CD4-positive, alpha-beta T cell treated with Interleukin-1 beta for 1 hour (primary cell): ENCODE data around the gene SAFB2.

Experiments used
- DNase-seq, 2 donors: peaks; one replicate each; pipeline ENCODE4 v3.0.0-alpha.2; 2020 to 2022

Gene SAFB2

DNA sequence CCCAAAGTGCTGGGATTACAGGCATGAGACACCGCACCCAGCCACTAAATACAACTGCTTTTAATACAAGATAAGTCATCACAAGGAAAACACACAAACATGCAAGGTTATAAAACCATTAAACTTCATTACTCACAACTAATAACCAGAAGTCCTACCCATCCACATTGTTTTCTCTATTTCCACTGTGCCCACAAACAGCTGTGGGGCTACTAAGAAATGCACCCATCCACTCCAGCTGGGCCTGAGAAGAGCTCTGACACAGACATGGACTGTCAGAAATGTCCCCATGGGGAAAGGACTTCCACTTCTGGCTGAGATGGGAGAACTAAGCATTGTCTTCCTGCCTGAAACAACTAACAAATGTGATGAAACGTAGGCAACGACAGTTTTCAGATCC lies 17.2 kb downstream of the SAFB2 start:
- no peak for DNase-seq

DNA sequence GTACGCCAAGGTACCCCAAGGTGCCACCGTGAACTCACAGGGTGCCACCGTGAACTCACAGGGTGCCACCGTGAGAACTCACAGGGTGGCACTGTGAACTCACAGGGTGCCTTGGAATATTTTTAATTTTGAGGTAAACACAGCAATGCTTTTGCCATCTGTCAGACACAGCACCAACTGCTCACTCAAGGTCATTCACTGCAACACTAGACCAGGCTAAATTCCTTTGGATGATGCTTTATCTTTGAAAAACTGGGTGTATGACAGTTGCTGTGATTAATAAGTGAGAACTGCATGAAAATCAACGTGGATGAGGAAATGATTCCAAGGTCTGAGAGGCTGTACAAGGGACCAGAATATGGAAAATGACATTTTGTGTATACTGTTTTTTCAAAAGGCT lies 18.9 kb downstream of the SAFB2 start:
- DNase-seq, result no peak

DNA sequence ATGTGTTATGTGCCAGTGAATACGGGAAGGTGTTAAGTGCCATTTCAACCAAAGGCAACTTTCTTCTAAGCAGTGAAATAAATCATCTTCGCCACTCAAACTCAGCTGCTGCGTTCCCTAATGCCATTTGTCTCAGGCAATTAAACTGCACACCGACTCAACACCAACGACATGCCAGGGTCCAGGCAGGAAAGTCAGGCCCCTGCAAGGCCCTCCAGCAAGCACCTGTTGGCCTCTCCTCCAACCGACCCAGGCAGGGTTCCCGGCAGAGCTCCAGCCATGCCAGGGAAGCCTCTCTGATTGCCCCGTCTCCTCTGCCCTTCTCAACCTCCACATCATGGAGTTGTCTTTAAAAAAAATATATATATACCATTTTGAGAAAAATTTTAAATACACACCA lies 21.8 kb downstream of the SAFB2 start:
- DNase-seq, result no peak

DNA sequence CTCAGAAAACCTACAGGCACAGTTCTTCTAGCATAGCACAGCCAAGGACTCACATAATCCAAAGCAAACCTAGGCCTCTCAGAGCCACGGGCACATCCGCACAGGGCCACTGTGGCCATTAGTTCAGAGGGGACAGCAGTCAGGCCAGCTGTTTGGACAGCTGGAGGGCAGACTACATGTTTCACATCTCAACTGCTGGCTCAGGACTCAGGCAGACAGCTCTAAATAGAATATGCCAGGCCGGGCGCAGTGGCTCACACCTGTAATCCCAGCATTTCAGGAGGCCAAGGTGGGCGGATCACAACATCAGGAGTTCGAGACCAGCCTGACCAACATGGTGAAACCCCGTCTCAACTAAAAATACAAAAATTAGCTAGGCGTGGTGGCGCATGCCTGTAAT lies 26.8 kb downstream of the SAFB2 start:
- DNase-seq, result no peak

DNA sequence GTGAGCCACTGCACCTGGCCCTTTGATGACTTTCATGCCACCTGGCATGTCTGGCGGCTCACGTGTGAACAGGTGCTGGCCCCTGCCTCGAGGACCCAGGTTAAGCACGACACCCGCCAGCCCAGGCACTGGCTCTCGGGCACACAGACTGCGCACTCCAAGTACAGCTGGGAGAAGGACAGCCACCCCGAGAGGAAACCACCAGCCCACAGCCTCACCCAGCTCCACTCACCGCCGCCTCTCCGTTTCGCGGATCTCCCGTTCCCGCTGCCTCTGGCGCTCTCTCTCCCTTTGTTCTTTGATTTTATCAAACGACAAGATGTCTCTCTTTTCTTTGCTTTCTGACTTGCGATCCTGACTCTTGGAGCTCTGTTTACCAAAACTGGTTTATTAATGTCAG lies 27.4 kb downstream of the SAFB2 start:
- DNase-seq, result no peak

DNA sequence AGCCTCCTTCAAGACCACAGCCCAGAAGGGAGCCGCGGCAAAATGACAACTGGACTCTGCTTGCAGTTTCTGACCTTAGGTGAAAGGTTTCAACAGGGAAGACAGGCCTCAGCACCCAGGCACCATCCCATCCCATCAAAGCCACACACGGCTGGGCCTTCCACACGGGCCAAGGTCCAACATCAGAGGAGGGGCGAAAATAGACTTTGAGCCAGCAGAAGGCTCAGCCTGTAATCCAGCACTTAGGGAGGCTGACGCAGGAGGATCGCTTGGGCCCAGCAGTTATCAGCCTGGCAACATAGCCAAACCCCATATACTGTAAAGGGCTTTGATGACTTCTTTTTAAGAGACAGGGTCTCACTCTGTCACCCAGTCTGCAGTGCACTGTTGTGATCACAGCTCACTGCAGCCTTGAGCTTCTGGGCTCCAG lies 28.0 kb downstream of the SAFB2 start:
- DNase-seq, result no peak

DNA sequence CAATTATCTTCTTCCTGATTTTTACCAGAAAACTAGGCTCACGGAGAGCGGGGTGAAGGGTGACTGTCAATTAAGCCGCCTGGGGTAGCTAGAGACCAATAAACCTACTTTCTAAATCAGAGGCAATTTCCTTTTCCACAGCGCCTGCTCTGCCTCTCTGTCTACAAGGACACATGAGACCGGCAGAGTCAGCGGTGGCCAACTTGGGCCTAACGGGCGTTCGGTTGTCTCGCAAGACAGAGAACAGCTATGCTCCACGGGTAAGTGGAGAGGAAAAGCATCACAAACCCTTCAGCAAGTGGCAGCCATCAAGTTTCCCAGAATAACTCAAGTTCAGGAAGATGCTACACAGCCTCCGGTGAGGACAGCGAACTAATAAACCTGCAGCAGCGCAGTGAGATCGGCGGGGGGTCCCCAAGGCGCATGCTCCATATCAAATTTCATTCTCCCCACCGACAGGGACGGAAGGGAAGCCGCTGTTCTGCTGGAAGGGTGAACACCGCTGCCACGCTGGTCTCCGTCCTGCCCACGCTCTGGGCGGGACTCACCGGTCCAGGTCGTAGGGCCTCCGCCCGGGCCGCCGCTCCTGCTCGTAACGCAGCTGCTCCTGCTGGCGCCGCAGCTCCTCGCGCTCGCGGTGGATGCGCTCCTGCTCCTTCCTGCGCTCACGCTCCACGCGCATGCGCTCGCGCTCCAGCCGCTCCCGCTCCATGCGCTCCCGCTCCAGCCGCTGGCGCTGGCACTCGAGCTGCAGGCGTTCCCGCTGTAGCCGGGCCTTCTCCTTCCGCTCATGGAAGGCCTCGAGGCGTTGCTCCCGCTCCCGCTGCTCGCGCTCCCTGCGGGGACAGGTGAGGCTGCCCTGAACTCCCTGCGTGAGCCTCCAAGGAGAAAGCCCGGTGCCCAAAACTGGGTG lies 29.0 kb downstream of the SAFB2 start:
- no peak for DNase-seq

DNA sequence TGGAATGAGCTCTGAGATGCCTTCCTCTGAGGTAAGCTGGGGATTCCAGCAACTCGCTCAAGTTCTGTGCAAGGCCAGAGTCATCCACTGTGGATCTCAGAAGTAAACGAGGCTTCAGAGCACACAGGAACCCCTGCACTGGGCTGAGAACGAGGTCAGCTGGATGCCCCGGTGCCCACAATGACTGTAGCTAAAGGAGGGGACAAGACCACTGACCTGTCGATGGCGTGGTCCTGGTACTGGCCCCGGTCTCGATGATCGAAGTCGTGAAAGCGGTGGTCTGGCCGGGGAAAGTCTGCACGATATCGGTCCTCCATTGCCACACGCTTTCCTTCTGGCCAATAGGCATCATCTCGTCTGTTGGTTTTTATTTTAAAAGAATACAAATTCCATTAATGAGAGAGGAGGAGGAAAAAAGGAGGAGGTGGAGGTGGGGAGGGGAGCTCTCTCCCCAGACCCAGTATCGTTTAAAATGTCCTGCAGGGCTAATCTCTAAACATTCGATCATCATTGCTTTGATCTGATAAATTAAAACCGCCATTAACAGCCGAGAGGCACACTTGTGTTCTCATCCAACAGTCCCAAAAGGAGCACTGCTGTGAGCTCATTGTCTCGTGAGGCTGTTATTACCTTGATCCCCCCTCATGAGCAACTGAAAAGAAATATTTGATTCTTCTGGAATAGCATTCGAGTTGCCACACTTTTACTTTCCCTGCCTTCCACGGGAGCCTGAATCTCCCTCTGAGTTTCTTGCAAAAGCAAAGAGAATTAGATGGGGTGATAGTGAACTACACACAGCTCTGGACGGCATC lies 29.8 kb downstream of the SAFB2 start:
- DNase-seq, result no peak

DNA sequence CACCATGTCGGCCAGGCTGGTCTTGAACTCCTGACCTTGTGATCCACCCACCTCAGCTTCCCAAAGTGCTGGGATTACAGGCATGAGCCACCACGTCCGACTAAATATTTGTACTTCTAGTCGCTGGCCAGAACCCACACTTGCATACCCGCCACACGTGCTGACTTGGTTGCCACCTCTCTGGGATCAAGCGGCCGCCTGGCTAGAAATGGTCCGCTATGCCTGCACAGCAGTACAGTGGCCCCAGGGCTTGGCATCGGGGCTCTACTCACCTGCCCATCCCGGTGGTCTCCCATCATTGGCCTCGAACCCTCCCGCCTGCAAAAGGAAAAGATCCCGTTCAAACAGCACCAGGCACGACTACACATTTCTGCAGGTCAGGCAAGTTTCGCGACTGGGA lies 31.1 kb downstream of the SAFB2 start:
- DNase-seq, result no peak

DNA sequence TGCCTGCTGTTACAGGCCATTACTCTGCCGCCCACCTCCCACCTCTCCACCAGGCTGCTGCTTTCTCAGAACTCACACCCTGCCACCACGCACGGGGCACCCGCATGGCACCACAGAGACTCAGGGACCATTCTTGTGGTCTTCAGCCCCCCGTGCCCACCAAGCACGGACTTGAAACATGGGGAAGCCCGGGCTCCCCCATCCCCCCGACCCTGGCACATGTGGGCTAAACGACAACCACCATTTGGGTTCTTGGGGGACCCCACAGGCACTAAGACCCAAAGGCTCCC lies 31.8 kb downstream of the SAFB2 start:
- DNase-seq, result no peak

DNA sequence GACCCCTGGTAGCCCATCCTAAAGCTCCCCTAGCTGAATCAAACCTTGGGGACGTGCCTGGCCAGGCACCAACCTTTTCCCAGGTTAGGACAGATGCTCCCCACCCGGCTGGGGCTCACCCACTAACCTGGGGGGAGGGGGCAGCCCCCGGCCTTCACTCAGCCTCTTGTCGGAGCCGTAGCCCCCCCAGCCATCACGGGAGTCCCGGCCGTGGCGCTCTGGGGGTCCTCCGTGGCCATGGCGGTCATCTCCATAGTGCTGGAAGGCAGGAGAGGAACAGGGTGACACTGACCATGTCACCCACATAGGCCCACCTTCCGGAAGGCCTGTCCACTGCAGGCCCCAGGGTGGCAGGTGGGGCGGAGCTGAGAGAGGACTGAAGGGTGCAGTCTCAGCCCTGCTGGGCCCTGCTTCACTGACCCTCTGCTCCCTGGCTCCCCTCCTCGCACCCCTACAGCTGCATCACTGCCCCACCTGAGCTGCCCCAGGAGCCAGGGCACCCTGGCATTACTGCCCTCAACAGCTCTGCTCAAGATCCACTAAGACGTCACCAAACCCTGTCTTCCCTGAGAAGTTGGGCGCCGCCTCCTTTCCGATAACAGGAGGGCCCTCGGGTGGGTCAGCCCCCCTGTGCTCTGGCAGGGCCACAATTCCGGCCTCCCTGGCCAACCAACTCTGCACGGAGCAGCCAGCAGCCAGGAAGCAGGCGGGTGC lies 32.3 kb downstream of the SAFB2 start:
- DNase-seq, result no peak

DNA sequence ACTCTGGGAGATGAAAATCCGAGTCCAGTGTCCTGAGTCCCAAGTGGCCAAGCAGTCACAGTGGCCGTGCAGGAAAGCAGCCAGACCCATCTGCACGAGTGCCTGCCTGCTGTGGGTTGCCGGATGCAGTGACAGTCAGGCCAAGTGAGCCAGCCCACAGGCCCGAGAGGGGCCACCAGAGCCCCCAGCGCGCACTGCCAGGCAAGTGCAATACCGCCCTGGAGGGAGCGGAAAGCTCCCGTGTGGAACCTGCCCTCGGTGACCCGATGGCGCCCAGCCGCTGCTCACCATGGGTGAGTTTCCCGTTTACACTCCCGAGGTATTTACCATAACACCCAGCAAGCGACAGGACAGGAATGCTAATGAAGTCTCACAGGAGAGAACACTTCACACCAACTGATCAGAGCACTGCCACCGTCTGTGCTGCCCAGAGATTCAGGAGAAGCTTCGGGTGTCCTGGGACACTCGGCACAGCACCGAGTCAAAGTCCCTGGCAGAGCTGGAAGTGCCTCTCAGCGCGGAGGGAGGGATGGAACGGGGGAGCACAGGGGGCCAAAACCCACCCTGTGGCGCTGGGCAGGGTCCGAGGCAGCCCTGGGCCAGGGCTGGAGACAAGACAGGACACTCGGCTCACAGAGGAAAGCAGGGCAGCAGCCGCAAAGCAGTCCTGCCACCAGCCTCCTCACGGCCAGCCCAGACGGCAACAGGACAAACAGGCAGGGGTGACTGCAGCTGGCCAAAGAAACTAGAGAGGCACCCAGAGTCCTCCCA lies 33.5 kb downstream of the SAFB2 start:
- DNase-seq, result no peak

DNA sequence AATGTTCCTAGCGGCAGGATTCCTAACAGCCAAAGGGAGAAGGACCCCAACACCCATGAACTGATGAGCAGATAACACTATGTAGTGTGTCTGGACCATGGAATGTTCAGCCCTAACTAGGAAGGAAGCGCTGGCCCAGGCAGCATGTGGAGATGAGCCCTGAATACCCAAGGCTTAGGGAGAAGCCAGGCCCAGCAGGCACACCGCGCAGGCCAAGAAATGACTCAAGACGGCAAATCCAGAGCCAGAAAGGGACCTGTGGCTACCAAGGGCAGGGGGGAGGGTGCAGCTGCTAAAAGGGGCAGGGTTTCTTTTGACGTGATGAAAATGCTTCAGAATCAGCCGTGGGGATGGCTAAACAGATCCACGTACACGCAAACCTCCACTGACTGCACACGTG lies 34.1 kb downstream of the SAFB2 start:
- DNase-seq, result no peak

DNA sequence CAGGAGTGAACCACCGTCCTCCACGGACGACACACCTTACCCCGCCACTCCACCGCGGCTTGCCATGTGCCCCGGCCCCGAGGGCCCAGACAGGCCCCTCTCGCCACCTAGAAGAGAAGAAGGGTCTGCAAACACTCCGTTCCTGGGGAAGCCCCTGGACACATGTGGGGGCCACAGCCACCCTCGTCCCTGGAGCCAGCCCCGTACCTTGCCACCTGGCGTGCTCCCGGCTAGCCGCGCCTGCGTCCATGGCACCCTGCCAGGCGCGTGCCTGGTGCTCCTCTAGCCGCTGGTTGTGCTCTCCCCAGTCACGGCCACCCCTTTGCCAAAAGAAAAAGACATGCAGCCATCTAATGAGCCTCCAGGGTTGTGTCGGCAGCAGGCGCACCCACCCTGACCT lies 34.9 kb downstream of the SAFB2 start:
- no peak for DNase-seq

DNA sequence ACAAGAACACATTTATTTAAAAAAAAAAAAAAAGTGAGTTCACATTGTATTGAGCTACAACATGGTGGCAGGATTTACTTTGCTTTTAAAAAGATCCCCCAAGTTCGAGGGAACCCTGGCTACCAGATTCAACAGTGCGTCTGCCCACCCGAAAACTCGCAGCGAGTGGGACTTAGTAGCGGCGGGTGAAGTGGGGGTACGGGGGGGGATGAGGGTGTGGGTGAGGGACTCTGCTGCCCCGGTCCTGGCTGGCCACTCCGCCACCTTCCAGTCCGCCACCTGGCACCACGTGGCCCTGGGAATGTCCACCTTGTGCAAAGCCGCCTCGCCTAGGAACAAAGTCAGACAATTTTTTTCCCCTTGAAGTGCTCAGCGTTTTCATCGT lies 35.5 kb downstream of the SAFB2 start:
- DNase-seq, result no peak

DNA sequence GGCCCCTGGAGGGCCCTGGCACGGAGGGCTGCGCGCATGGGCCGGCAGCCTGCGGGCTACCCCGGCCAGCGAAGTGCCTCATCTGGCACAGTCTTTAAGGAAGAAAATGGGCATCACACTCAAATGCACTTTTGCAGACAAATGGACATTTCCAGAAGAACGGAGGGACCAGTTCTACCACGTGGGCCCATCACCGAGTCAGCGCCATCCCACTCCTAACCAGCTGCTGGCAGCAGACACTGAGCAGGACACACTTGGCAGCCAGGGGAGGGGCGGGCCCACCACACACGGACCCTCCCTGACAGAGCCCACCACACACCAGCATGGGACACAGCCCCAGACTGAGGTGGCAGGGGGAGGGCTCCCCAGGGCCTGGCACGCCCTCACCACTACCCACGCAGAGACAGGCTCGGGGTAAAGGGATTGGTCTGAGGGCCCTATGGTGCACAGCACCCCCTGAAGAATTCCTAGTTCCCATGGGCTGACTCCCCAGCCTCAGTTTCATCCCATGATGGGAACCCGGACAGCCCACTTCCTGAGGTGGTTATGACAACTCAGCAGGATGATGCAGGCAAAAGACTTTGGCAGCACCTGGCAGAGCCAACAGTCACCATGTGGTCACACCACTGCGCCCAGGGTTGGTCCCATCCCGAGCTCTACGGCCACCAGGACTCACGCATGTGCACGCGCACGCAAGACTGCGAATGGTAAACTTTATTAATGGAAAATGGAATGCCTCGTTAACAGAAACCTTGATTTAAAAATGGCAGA lies 36.1 kb downstream of the SAFB2 start:
- no peak for DNase-seq

DNA sequence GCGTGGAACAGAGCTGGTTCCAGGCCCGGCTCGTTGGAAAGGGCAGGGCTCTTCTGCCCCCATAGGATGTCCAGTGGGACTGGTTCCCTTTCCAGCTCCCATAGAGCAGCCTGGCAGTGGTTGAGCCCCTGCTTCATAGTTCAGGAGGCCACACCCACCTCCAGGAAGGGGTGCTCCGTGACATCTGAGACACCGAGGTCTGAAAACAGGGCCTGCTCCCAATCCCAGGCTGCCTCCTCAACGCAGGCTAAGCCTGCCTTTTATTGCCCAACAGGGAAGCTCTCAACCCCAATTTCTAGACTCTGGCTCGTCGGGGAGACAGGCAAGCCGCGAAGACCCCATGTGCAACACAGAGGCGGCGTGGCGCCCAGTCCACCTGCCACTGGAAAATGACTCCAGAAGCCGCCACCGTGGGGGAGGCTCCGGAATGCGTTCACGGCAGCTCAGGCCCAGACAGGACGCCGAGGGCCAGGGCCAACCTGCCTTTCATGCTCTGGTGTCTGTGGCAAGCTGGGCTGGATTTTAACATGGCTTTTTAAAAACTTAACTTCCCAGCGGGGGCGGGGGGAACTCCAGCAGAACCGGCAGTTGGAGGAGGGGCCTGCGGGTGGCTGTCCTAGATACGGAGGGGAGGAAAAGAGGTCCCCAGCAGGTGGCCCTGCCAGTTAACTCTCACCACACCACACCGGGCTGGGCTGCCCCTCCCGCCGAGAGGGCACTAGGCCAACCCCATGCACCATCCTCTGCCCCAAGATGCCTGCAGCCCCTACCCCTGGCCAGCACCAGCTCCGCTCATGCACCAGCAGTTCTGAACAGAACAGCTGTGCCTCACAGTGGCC lies 36.9 kb downstream of the SAFB2 start:
- peak in 1 of 2 donors; percentile 40 for DNase-seq

DNA sequence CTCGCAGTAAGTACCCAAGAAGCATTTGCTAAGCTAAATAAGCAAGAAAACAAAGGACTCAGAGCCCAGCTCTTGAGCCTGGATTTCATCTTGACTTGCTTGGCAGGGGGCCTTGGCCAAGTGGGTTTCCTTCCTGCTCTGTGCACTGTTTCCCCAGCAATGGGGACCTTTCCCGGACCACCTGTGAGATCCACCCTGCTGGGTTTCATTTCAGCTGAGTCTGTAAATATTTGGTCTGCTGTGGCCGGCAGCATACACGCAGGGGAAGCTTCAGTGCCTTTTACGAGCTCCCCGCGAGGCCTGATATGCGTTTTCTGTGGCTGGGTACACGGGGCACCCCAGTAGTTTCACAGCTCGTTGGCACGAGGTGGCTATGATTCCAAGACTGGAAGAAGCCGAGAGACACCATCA lies 42.4 kb downstream of the SAFB2 start:
- no peak for DNase-seq

DNA sequence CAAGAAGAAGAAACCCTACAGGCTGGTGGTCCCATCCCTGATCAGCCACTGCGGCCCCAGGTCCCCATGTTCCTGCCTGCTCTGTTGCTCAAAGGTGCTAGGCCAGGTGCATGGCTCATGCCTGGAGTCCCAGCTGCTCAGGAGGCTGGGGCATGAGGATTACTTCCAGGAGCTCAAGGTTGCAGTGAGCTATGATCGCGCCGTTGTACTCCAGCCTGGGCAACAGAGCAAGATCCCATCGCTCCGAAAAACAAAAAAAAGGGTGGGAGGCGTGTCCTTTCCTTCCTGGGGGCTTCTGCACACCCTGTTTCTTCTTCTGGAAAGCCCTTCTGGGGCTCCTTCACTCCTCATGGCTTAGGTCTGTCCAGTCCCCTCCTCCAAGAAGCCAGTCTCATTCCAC lies 42.9 kb downstream of the SAFB2 start:
- DNase-seq, result no peak

DNA sequence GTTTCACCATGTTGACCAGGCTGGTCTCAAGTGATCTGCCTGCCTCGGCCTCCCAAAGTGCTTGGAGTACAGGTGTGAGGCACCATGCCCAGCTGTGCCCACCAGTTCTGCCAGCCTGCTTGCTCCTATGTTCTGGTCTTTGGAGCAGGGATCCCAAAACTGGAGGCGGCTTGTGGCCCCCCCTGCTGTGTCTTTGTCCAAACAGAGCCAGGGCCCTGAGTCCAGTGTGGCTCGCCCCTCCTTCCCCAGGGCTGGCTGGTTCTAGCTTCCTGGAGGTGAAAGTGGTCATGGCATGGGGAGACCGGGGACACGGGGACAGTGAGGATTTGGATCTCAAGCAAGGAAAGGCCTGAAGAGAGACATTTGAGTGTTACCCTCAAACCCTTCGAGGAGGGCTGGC lies 43.3 kb downstream of the SAFB2 start:
- DNase-seq, result no peak
